NCI-H226 (cell line): Measurements from ENCODE around the gene TIPIN.
"Not testable (repeated sequence)": the region's sequence is repeated elsewhere in the genome, so short reads cannot be mapped to it uniquely, and the experiment has no call there.

Source experiments
- DNase-seq: peaks from one replicate; pipeline ENCODE4 v3.0.0-alpha.2; 2015

Gene TIPIN, protein sequence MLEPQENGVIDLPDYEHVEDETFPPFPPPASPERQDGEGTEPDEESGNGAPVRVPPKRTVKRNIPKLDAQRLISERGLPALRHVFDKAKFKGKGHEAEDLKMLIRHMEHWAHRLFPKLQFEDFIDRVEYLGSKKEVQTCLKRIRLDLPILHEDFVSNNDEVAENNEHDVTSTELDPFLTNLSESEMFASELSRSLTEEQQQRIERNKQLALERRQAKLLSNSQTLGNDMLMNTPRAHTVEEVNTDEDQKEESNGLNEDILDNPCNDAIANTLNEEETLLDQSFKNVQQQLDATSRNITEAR

DNA sequence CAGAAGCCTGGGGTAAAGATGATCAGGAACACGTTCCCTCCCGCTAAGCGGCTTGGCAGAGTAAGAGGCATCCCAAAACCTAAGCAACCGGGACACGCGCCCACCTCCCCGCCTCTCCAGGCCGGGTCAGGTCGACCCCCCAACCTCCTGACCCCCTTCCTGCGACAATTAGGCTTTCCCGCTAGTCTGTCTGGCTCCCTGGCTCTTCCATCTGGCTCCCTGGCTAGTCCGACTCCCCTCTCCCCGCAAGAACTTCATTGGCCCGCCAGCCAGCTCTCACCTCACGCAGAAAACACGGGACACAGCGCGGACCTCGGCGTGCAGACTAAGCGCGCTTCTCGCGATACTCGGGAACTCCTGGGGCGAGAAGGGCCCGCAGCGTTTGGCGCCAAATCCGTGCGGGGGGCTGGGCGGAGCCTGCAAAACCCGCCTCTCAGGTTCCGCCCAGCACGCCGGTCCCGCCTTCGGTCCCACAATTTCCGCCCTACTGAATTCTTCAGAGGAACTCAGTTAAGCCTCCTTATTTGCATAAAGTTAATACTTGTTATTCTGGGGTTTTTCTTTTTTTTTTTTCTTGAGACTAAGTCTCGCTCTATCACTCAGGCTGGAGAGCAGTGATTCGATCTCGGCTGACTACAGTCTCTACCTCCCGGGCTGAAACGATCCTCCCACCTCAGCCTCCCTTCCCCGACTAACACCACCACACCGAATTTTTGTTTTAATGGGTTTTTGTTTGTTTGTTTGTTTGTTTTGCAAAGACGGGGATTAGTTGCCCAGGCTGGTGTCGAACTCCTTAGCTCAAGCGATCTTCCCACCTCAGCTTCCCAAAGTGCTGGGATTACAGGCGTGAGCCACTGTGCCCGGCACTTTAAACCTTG lies at the start of gene TIPIN:
TSS of gene TIPIN (minus strand) at position 327 of the 878 bp plus-strand sequence. CDS start 3,738 bp downstream, outside the sequence.
- DNase-seq: peak; percentile 94

DNA sequence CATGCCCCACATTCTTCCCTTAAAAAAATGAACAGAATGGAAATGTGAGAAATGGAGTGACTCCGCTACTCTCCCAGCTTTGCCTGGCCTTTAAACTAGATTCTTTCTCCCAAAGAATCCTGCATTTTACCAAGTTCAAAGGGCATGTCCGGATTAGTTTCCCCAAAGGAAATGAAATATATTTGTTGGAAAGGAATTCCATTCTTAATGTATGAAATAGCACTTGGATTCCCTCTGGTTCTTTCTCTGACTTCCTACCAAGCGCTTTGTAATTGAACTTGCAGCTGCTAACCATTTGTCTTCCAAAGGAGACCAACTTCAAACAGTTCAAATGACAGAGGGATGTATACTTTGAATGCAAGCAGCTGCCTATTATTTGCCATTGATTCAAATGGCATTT lies 49.1 kb upstream of the TIPIN start:
- DNase-seq: no peak

DNA sequence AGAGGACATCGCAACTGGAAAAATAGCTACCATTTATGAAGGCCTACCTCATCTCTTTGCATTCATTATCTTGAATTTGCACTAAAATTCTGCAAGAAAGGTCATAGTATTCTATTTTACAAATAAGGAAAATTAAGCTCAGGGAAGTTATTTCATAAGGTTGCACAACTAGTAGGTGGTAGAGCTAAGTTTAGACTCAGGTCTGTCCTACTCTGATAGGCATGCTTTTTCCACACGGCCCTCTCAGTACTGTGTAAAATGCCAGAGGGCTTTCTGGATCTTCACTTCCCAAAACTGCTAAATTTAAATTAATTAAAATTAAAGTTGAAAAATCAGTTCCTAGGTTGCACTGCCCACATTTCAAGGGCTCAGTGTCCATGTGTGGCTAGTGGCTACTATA lies 48.5 kb upstream of the TIPIN start:
- no peak for DNase-seq

DNA sequence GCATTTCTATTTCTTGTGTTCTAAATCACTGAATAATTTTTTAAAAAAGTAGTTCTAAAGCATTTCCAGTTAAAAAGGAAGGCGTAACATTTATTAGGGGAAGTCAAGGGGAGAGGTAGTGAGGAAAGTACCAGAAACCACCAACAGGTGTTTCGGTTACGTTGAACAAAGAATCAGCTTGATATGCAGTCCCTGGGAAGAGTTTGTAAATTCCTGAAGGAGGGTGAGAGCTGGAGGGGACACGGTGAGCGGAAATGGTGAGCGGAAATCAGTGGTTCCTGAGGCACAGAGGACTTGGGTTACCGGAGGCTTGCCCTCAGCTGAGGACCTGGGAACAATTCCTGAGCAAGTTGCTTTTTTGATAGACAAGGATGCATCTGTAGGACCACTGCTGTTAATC lies 48.0 kb upstream of the TIPIN start:
- no peak for DNase-seq

DNA sequence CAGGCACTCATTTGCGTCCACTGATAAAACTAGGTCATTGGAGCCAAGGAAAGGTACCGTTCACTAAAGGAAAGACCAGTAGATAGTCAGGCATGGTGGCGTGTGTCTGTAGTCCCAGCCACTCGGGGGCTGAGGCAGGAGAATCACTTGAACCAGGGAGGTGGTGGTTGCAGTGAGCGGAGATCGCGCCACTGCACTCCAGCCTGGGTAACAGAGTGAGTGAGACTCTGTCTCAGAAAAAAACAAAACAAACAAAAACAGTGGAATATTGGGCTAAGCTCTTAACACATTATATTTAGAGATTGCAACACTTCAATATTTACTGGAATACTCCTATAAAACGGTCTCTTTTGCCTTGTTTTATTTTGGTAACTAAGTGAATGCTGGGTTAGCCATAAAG lies 47.6 kb upstream of the TIPIN start:
- no peak for DNase-seq

DNA sequence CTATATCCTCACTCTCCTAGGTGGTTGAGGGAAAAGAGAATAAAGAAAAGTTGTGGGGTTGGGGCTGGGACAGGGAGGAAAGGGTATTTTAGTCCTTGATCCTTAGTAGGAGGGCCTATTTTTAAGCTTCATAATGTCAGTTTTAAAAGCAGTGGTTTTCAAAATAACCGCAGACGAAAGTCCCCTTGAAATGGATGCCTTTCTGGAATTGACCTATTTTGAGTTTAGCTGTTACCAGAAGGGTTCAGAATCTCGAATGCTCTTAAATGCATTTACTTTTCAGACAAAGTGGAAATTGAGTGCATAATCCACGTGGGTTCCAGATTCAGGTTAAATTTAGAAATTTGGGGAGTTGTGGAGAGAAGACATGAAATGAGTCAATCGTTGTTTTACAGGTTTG lies 46.8 kb upstream of the TIPIN start:
- DNase-seq: no peak

DNA sequence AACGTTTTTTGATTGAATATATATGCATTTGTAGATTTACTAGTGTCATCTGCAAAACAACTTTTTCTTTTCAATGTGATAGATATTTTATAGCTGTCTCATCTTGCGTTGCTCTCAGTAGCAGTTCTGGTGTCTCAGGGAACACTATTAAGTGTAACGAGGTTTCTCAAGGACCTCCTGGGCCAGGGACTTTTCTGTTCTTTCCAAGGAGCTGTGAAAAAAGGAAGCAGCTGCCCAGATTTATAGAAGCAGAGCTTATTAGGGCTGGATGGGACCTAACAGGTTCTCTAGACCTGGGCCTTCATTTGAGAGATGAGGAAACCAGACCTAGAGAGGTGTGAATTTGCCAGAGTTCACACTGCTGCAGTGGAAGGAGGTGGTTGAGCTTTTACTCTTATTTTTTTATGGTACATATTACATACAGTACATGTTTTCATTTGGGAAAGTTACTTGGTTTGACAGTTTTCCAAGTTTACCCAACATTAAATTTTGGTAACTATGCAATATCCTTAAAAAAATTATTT lies 46.3 kb upstream of the TIPIN start:
- no peak for DNase-seq

DNA sequence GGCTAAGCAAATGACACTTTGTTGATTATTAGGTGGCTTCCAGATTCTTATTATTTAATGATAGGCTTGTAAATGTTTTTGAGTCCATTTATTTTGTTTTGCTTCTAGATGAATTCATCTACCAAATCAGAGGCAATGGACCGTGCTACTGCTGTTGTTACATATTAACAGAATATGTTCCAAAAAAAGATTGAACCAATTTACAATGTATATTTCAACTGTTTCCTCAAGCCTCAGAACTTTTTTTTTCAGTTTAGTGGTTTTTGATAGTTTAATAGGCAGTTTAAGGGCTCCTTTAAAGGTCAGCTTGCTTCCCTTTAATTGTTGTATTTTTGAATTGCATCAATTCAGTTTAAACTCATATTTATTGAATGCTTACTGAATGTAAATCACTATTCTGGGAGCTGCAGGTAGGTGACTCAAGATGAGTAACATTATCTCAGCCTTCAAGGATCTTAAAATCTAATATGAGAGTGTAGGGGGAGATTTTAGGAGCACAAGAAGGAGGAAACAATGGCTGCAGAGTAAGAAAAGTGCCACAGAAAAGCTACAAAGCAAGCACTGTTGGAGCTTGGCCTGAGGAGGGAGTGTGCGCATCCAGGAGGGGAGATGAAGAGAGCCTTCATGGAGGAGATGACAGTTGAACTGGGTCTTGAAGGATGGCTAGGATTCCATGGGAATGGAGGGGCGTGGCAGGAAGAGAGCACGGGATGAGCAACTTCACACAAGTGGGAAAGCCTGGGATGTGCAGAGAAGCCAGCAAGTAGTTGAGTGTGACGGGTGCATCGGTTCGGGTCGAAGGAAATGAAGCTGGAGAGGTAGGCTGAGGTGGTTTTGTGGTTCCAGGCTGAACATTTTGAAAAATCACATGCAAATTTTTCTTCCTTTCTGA lies 44.9 kb upstream of the TIPIN start:
- peak; percentile 32 for DNase-seq

DNA sequence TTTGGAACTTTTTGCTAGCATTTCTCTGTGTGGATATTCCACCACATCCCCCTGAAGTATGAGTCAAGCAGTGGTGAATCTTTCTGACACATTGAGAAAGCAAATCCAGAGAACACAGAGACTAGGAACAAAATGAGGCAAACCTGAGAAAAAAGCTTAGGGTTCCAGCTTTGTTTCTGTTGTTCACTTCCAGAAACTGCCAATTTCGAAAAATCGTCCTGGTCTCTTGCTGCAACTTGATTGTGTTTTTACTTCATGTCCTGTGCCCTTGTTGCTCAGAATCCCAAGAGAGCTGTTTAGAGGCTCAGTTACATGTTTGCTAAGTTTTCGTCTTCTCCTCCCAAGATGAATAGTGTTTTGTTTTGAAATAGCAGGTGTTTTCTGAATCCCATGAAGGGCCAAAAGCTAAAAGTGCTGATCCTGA lies 43.9 kb upstream of the TIPIN start:
- DNase-seq: no peak

DNA sequence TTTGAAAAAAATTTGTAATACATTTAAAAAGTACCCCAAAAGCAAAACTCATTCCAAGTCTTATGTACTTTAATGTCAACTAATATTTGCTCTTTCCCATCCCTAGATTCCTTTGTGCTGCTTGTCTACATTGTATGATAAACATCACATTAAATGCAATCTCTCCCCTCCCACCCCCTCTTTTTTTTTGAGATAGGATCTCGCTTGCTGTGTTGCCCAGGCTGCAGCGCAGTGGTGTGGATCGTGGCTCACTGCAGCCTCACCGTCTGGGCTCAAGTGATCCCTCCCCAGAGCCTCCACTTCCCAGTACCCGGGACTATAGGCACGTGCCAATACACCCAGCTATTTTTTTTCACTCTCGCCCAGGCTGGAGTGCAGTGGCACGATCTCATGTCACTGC lies 42.8 kb upstream of the TIPIN start:
- no peak for DNase-seq

DNA sequence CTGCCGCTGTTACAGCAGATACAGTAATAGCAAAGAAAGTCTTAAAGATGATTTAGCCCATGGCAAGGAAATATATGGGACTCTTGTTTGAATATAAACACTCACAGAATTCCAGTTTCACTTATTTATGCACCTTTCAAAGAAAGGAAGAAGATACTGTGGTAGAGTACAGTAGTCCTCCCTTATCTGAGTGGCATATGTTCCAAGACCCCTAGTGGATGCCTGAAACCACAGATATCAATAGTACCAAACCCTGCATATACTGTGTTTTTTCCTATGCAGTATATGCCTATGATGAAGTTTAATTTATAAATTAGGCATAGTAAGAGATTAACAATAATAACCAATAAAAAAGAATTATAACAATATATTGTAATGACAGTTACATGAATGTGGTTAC lies 38.4 kb upstream of the TIPIN start:
- DNase-seq: no peak

DNA sequence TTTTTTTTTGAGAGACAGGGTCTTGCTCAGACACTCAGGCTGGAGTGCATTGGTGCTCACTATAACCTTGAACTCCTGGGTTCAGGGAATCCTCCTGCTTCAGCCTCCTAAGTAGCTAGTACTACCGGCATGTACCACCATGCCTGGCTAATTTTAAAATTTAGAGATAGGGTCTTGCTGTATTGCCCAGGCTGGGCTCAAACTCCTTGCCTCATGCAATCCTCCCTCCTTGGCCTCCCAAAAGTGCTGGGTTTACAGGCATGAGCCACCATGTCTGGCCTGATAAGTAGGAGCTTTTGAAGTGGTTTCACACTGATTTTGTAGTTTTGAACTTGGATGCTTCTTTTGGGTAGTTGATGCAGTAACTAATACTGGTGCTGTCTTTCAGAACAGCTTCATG lies 38.0 kb upstream of the TIPIN start:
- DNase-seq: no peak

DNA sequence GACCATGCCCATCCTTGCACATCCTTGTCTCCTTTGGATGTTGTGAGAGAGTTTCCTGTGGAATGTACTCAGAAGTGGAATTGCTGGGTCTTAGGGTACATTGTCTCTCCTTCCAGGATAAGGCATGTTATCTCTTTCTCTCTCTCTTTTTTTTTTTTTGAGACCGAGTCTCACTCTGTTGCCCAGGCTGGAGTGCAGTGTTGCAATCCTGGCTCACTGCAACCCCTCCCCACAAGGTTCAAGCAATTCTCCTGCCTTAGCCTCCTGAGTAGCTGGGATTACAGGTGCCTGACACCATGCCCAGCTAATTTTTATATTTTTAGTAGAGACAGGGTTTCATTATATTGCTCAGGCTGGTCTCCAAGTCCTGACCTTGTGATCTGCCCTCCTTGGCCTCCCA lies 36.6 kb upstream of the TIPIN start:
- not testable (repeated sequence) for DNase-seq

DNA sequence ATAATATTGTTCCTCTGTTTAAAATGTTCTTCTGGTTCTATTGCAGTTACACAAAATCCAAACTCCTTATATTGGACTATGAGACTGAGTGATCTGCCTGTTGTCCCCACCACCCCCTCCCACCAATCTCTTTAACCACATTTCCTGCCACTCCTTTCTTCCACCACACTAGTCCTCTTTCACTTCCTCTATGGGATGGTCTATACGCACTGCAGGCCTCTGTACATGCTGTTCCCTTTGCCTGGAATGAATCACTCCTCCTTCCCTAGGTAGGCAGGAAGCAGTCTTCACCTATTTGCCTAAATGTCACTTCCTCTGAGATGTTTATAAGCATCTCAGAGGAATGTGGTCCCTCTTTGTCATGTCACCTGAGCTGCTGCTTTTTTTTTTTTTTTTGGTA lies 34.2 kb upstream of the TIPIN start:
- DNase-seq: no peak

DNA sequence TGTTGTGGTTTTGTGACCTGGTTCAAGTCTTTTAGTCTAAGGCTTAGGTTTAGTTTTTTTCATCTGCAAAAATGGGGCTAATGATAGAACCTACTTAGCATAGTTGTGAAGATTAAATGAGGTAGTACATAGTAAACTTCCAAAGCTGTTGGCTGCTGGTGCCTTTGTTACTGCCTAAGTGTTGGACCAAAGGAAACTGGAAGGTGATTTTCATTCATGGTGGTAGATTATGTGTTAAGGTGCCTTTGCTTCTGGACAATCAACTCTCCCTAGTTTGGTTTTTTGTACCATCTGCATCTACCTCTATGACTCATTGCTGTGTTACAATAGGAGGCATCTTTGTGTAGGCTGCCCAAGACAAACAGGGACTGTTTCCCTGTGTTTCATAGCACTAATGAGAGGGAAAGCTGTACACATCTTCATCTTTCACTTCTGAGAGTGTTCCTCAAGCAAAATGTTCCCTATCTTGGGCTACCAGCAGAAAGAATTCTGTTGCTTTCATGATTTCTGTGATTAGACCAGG lies 33.4 kb upstream of the TIPIN start:
- DNase-seq: no peak

DNA sequence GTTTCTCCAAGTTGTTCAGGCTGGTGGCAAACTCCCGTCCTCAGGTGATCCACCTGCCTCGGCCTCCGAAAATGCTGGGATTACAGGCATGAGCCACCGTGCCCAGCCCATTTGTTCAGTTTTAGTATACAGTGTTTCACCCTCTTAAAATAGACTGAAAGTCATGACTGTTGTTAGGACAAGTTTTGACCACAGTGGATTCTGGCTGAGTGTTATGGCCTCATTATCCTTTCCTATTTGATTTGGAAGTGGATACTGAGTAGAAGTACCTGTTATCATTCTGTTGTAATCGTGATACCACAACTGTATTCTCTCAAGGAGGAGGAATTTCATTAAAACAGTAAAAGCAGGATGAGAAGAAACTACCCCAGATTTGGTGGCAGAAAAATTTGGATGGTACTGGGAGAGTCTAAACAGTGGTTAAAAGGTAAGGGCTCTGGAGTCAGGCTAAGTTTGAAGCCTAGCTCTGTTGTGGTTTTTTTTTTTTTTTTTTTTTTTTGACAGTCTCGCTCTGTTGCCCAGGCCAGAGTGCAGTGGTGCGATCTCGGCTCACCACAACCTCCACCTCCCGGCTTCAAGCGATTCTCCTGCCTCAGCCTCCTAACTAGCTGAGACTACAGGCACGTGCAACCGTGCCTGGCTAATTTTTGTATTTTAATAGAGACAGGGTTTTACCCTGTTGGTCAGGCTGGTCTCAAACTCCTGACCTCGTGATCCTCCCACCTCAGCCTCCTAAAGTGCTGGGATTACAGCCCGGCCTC lies 32.8 kb upstream of the TIPIN start:
- no peak for DNase-seq

DNA sequence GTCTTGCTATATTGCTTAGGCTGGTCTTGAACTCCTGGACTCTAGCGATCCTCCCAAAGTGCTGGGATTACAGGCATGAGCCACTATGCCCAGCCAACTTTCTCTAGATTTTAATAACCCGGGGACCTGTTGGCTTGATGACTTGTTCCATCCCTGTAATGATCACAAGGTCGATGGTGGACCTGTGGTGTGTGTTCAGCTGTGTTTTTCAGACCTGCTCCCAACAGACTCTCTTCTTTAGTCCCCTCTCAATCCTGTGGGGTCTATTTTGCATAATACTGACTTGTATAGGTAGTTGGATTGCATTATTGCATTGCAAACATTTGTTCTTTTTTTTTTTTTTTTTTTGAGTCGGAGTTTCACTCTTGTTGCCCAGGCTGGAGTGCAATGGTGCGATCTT lies 32.1 kb upstream of the TIPIN start:
- DNase-seq: no peak

DNA sequence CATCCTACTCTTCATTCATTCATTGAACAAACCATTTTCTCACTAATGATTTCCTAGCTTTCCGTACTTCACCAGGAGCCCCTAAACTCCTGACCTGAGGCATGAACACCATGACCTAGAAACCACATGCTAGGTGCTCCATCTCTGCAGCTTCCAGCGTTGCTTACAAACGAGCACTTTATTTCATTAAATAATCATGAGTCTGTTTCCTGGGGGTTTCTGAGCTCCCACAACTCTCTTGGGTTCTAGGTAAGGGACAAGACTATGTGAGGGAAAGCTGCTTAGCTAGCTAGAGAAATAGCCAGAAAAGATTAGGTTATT lies 31.5 kb upstream of the TIPIN start:
- DNase-seq: no peak

DNA sequence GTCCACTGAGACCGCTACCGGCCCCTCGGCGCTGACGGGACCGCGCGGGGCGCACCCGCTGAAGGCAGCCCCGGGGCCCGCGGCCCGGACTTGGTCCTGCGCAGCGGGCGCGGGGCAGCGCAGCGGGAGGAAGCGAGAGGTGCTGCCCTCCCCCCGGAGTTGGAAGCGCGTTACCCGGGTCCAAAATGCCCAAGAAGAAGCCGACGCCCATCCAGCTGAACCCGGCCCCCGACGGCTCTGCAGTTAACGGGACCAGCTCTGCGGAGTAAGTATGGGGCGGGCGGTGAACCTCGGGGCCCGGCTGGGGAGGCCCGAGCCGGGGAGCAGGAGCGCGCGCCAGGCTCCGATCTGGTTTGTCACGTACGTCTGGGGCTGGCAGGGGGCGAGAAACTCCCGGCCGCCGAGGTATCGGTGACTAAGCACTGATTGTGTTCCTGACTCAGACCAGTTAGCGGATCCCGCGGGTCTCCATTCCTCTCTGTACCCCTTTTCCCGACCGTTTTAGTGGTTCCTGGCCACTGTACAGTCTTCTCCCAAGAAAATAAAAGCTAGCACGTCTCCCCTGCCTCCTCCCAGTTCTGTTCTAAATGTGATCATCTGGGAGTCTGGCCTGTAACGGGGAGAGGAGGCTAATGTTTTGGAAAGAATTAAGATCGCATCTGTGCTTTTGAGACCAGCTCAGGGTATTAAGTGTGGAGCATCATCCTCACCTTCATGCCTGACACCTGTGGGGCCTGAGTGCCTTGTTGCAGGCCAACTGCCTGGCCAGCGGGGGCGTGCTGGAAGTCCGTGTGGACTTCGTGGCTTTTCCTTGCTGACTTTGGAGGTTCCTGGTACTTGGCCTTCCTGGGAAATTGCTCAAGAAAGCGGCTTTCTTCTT lies 30.9 kb upstream of the TIPIN start:
- peak; percentile 70 for DNase-seq

DNA sequence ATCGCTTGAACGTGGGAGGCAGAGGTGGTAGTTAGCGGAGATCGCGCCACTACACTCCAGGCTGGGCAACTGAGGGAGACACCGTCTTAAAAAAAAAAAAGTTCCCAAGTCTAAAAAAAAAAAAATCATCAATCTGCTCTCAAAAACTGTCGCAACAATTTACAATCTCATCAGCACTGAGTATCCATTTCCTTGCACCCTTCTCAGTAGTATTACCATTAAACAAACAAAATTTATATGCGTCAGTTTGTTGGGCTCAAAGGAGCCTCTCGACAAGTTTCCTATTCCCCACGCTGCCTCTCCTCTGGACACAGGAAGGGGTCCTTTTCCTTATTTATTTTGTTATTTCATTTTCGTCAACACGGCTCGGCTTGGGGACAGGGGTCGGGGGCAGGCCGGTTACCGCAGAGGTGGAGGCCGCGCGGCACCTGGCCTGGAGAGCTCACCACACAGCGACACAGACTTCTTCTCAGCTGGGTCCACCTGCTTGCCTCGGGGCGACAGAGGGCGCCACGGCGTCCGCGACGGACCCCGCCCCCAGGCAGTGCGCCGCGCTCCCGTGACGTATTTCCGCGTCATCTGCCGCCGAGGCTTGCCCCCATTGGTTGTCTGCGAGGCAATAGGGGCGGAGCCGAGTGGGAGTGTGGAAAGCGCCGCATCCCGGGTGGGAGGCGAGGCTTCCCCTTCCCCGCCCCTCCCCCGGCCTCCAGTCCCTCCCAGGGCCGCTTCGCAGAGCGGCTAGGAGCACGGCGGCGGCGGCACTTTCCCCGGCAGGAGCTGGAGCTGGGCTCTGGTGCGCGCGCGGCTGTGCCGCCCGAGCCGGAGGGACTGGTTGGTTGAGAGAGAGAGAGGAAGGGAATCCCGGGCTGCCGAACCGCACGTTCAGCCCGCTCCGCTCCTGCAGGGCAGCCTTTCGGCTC lies 30.0 kb upstream of the TIPIN start, which contains the start of gene MAP2K1:
TSS of gene MAP2K1 (plus strand) at position 709 of the 920 bp plus-strand sequence. CDS start 436 bp downstream, outside the sequence.
- peak; percentile 96 for DNase-seq
